ENCODE results near the gene SCAPER.
A peak's percentile ranks its signal among the peaks of the same experiment; 100 is the strongest.
"Not testable (repeated sequence)": the region's sequence is repeated elsewhere in the genome, so short reads cannot be mapped to it uniquely, and the experiment has no call there.

The SCAPER gene

DNA sequence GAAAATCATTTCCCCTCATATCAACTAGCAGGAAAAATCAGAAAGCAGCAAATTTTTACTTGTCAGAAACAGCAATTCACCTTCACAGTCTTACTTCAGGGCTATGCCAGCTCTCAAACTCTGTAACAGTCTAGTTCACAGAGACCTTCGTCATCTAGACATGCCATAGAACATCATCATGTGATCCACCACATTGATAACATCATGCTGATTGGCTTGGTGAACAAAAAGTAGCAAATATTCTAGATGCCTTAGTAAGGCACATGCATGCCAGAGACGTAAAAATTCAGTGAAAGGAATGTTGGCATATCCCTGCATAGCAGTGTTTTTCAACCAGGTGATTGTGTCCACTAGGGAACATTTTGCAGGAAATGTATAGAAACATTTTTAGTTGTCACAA lies 8.6 kb upstream of the SCAPER start:
- DNase-seq (ENCODE audit: low spot score): no peak

DNA sequence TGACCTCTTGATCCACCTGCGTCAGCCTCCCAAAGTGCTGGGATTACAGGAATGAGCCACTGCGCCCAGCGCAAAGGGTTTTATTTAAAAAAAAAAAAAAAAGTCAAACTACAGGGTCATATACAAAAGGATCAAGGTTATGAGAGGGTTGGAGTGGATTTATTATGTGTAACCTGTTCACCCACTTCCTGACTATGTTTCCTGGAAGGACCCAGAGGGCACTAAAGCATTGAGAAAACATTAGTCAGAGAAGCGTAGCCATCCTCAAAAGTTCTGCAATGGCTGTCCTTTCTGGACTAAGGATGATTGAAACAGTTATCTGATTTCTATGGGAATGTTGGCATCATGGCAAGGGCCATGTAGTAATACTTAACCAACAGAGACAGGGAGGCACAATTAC lies 7.3 kb upstream of the SCAPER start:
- DNase-seq (ENCODE audit: low spot score): no peak

DNA sequence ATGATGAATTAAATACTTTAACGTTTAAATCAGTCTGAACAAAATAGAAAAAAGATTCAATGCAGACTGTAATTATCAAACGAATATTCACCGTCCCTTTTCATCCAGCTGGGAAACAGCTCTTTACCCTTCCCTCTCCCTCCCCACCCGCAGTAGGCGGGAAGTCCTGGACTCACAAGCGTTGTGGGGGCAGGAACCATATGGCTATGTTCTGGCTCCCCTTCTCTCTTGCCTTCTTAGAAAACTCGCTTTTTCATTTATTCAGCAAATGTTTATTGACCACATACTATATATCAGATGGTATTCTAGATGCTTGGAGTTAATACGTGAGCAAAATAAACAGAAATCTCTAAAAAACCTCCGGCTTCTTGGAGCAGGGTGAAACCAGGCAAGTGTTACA lies 715 bp upstream of the SCAPER start:
- DNase-seq (ENCODE audit: low spot score): no peak

DNA sequence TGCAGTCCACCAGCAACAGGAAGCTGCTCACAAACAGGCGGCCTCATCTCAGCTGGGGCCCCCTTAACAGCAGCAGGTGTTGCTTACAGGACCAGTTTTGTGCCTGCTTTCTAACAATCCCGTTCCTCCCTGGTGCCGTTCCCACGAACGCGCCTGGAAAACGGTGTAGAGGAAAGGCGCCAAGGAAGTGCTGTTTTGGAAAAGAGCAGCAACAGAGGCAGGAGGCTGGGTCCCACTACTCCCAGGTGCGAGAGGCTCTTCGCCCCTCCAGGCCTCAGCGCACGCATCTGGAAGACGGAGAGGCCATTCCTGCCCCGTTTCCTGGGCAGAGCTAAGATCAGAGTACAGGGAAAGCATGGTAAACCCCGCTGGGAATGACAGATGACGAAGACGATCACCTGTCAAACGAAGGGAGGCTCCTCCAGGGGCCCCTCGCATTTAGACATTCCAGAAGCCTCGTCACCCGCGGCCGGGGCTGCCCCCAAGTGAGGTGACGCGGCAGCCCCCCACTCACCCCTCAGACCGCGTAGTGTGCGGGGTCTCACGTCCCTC lies 603 bp downstream of the SCAPER start:
- no peak for DNase-seq (ENCODE audit: low spot score)

DNA sequence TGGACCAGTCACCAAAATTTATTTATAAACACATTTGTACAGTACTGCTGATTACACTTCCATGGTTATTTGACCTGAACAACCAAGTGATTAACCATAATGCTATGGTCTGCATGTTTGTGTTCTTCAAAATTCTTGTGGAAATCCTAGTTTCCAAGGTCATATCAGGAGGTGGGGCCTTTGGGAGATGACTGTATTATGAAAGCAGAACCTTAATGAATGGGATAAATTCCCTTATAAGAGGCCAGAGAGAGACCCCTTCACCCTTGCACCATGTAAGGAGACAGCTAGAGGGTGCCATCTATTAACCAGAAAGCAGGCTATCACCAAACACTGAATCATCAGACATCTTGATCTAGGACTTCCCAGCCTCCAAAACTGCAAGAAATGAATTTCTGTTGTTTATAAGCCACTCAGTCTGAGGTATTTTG lies 1.9 kb downstream of the SCAPER start:
- DNase-seq (ENCODE audit: low spot score): no peak

DNA sequence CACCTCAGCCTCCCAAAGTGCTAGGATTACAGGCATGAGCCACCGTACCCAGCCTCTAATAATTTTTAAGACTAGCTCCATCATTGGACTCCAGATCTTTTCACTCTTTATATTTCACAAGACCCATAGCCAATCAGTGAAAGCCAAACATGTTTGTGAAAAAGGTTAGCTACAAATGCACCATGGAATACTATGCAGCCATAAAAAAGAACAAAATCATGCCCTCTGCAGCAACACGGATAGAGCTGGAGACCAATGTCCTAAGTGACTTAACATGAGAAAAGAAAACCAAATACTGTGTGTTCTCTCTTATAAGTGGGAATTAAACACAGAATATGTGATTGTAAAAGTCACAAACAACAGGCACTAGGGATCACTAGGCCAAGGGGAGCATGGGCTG lies 3.2 kb downstream of the SCAPER start:
- DNase-seq (ENCODE audit: low spot score): no peak

DNA sequence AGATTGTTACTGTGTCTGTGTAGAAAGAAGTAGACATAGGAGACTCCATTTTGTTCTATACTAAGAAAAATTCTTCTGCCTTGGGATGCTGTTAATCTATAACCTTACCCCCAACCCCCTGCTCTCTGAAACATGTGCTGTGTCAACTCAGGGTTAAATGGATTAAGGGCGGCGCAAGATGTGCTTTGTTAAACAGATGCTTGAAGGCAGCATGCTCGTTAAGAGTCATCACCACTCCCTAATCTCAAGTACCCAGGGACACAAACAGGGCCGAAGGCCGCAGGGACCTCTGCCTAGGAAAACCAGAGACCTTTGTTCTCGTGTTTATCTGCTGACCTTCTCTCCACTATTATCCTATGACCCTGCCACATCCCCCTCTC lies 5.2 kb downstream of the SCAPER start:
- not testable (repeated sequence) for DNase-seq (ENCODE audit: low spot score)

DNA sequence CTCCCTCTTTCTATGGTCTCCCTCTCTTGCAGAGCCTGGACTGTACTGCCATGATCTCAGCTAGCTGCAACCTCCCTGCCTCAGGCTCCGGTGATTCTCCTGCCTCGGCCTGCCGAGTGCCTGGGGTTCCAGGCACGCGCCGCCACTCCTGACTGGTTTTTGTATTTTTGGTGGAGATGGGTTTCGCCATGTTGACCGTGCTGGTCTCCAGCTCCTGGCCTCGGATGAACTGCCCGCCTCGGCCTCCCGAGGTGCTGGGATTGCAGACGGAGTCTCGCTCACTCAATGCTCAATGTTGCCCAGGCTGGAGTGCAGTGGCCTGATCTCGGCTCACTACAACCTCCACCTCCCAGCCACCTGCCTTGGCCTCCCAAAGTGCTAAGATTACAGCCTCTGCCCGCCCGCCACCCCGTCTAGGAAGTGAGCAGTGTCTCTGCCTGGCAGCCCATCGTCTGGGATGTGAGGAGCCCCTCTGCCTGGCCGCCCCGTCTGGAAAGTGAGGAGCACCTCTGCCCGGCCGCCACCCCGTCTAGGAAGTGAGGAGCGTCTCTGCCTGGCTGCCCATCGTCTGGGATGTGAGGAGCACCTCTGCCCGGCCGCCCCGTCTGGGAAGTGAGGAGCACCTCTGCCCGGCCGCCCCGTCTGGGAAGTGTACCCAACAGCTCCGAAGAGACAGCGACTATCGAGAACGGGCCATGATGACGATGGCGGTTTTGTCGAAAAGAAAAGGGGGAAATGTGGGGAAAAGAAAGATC lies 5.8 kb downstream of the SCAPER start:
- DNase-seq (ENCODE audit: low spot score): not testable (repeated sequence)

DNA sequence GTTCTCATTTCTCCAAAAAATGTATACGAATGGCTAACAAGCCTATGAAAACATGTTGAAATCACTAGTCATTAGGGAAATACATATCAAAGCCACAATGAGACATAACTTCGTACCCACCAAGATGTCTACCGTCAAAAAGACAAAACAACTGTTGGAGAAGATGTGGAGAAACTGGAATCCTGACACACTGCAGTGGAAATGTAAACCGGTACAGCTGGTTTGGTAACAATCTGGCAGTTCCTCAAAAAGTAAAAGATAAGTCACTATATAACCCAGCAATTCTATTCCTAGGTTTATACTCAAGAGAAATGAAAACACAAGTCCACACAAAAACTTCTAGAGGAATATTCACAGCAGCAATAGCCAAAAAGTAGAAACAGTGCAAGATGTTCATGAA lies 7.0 kb downstream of the SCAPER start:
- no peak for DNase-seq (ENCODE audit: low spot score)

DNA sequence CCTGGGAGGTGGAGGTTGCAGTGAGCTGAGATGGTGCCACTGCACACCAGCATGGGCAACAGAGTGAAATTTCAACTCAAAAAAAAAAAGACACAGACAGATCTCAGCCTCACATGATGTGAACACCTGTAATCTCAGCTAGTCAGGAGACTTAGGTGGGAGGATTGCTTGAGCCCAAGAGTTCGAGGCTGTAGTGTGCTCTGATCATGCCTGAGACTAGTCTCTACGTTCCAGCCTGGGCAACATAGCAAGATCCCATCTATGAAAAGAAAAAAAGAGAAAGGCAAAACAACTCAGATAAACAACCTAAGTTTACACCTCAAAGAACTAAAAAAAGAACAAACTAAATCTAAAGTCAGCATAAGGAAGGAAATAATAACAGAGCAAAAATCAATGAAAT lies 11.0 kb downstream of the SCAPER start:
- no peak for DNase-seq (ENCODE audit: low spot score)

DNA sequence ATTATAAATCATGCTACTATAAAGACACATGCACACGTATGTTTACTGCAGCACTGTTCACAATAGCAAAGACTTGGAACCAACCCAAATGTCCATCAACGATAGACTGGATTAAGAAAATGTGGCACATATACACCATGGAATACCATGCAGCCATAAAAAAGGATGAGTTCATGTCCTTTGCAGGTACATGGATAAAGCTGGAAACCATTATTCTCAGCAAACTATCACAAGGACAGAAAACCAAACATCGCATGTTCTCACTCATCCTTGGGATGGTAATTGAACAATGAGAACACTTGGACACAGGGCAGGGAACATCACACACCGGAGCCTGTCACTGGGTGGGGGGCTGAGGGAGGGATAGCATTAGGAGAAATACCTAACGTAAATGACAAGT lies 12.3 kb downstream of the SCAPER start:
- DNase-seq (ENCODE audit: low spot score): not testable (repeated sequence)

DNA sequence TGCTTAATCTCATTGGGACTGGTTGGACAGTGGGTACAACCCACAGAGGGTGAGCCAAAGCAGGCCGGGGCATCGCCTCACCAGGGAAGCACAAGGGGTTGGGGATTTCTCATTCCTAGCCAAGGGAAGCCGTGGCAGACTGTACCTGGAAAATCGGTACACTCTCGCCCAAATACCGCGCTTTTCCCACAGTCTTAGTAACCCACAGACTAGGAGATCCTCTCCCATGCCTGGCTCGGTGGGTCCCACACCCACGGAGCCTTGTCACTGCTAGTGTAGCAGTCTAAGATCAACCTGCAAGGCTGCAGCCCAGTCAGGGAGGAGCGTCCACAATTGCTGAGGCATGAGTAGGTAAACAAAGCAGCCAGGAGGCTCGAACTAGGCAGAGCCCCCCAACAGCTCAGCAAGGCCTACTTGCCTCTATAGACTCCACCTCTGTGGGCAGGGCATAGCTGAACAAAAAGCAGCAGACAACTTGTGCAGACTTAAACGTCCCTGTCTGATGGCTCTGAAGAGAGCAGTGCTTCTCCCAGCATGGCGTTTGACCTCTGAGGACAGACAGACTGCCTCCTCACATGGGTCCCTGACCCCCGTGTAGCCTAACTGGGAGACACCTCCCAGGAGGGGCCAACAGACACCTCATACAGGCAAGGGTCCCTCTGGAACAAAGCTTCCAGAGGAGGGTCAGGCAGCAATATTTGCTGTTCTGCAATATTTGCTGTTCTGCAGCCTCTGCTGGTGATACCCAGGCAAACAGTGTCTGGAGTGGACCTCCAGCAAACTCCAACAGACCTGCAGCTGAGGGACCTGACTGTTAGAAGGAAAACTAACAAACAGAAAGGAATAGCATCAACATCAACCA lies 17.6 kb downstream of the SCAPER start:
- DNase-seq (ENCODE audit: low spot score): not testable (repeated sequence)

DNA sequence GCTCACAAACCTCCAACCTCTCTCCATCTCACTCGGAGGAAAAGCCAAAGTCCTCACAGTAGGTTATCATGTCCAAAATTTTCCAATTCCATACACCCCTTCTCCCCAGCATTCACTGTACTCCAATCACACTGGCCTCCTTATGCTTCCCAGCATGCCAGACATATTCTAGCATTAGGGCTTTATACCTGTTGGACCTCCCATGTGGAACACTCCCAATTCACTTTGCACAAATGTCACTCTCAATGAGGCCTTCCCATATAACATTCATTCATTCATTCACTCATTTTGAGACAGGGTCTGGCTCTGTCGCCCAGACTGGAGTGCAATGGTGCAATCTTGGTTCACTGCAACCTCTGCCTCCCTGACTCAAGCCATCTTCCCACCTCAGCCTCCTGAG lies 19.9 kb downstream of the SCAPER start:
- no peak for DNase-seq (ENCODE audit: low spot score)

DNA sequence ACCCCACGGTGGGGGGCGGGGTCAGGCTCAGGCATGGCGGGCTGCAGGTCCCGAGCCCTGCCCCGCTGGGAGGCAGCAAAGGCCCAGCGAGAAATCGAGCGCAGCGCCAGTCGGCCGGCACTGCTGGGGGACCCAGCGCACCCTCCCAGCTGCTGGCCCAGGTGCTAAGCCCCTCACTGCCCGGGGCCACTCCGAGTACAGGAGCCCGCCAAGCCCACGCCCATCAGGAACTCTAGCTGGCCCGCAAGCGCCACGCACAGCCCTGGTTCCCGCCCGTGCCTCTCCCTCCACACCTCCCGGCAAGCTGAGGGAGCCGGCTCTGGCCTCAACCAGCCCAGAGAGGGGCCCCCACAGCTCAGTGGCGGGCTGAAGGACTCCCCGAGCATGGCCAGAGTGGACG lies 29.2 kb downstream of the SCAPER start:
- no peak for DNase-seq (ENCODE audit: low spot score)

DNA sequence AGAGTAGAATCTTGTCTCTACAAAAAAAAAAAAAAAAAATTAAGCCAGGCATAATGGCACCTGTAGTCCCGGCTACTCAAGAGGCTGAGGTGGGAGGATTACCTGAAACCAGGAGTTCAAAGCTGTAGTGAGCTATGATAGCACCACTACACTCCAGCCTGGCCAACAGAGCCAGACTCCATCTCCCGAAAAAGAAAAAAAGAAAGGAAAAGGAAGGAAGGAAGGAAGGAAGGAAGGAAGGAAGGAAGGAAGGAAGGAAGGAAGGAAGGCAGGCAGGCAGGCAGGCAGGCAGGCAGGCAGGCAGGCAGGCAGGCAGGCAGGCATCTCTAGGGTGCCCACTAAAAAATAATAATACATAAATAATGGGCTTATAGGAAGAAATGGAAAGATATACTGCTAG lies 32.1 kb downstream of the SCAPER start:
- not testable (repeated sequence) for DNase-seq (ENCODE audit: low spot score)

DNA sequence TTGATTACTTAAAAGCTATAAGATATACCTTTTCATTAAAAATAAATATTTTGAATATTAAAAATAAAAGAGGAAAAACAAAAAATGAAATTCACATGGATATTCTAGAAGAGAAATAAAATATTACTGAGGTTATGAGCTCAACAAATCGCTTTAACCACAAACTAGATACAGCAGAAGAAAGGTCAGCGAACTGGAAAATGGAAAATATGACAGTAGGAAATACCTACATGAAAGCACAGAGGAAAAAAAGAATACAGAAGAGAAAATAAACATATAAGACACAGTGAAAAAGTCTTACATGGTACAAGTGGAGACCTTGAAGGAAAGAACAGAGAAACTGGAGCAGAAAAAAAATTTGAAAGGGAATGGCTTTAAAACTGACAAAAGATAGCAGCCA lies 33.2 kb downstream of the SCAPER start:
- DNase-seq (ENCODE audit: low spot score): no peak

DNA sequence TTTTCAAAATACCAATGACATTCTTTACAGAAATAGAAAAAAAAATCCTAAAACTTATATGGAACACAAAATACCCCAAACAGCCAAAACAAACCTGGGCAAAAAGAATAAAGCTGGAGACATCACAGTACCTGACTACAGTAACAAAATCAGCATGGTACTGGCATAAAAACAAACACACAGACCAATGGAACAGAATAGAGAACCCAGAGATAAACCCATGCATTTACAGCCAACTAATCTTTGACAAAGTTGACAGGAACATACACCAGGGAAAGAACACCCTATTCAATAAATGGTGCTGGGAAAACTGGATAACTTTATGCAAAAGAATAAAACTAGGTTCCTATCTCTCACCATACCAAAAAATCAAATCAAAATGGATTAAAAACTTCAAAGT lies 36.4 kb downstream of the SCAPER start:
- DNase-seq (ENCODE audit: low spot score): no peak

DNA sequence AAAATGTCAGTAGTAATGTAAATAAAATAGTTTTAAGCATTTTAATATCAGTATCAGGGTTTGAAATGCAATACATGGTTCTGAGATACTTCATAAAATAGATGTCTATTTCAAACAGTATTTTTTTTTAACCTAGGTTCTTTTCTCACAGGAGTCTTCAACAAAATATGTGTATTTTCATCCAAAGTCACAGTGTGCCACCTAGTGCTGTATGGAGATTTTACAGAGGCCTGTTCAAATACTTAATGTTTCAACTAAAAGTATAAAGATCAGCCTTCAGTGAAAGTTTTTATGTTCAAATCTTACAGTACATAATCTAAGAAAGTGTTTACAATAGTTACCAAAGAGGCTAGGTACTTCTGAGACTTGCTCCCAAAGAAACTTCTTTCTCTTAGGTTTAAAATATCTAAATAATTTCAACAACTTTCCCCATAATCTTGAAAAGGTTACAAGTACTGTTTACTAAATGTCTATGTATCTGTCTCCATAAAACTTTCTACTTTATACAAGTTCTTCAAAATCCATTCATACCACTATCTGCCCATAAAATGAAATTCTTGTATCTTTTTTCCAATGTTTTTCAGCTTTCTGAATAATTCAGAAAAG lies 38.3 kb downstream of the SCAPER start:
- peak; percentile 3 for DNase-seq (ENCODE audit: low spot score)

DNA sequence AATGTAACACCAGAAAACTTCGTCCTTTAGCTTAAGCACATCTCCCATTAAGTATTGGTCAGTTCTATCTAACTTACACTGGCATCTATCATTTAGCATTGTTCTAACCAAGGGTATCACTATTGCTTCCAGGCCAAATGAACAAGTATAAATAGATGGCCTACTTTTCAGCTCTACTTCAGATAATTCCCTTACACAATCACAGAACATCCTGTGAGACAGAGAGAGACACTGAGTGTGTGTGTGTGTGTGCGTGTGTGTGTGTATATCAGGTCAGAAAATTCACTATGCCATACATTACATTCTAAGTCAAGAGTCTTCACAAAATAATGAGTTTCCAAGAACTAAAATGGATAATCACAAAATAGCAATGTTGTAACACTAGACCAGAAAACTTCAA lies 39.1 kb downstream of the SCAPER start:
- DNase-seq (ENCODE audit: low spot score): no peak

DNA sequence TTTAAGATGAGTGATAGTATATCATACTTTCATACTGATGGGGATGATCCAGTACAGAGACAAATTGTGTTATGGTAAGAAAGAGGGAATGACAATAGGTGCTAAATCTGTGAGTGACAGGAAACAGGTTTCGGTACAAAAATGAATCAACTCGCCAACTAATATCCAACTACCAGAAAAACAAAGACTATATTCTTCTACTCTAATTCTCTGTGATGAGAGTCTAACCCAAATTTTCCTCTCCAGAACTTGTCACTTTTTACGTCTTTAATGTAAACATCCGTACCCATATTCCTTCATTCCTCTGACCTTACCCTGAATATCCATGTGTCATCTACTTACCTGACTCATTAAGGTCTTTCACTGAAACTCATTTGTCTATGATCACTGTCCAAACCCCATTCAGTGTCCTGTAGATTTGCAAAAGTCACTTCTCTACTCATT lies 39.6 kb downstream of the SCAPER start:
- DNase-seq (ENCODE audit: low spot score): no peak

DNA sequence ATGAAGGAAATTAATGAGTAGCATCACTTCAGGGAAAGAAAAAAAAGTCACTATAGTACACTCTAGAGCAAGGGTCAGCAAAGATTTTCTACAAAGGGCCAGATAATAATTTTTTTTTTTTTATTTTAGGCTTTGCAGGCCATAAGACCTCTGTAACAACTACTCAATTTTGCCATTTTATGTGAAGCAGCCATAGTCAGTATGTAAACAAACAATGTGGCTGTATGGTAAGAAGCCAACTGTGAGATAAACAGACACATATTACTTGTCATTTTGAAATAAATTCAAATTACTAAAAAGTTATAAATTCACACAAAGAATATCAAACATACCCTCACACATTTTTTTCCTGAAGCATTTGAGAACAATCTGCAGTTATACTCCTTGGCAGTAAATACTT lies 40.6 kb downstream of the SCAPER start:
- DNase-seq (ENCODE audit: low spot score): no peak

DNA sequence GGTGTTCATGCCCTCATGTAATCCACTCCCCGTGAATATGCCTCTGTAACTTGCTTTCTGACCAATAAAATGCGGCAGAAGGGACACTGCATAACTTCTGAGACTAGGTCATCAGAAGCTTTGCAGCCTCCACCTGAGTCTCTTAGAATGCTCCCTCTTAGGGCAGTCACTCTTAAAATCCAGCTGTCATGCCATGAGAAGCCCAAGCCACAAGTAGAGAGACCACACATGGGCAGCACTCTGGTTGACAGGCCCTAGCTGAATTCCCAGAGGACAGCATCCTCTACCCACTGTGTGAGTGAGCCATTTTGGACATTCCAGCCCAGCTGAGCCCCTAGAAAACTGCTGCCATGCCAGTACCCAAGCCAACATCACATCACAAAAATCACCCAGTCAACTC lies 41.4 kb downstream of the SCAPER start:
- DNase-seq (ENCODE audit: low spot score): no peak

DNA sequence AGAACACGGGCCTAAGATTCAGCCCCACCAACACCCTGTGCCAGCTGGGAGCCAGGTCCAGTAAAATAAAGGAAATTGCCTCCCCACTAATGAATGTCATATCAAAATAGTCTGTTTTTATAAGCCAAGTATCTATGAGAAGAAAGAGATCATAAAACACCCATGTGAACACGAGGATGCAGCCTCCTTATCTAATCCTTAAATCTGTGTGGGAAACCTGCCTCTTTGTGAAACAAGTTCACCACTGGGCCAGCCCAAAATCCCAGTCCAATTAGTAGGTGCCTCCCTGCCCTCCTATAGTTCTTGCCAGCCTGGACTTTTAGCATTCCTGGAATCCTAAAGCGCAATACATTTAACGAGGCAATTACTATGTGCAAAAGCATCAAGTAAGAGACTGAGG lies 42.0 kb downstream of the SCAPER start:
- DNase-seq (ENCODE audit: low spot score): no peak
